DND-41 (cell line): ENCODE results near the gene SUSD6.

Experiments used
- CTCF ChIP-seq: IDR thresholded peaks from 2 replicates; pipeline ENCODE4 v1.5.1; 2012; ENCODE audit warnings: borderline replicate concordance, low read length, moderate library complexity, mild to moderate bottlenecking; ENCODE audit not compliant: poor library complexity, severe bottlenecking; ENCODE audit errors: extremely low read depth
- EZH2 ChIP-seq: IDR thresholded peaks from 3 replicates; pipeline ENCODE4 v1.6.1; 2012; ENCODE audit warnings: borderline replicate concordance, low read depth, mild to moderate bottlenecking, moderate library complexity, low read length, inconsistent platforms; ENCODE audit not compliant: severe bottlenecking

GRCh38 chr14:69579476-69579875 lies 31.9 kb upstream of the SUSD6 start:
- TF ChIP-seq CTCF (no peak), EZH2 (no peak)
